PFSK-1 (cell line): ENCODE measurements around the gene EML4.

Source experiments
- FOXP2 ChIP-seq: optimal IDR thresholded peaks from 2 replicates; pipeline ENCODE3; 2011; ENCODE audit warnings: borderline replicate concordance, control low read depth, inconsistent platforms; ENCODE audit not compliant: insufficient read depth; ENCODE audit errors: extremely low read length, extremely low read depth
- POLR2AphosphoS5 ChIP-seq: IDR thresholded peaks from 2 replicates; pipeline ENCODE4 v1.6.1; 2012; ENCODE audit warnings: low read depth, mild to moderate bottlenecking, control low read depth, low read length, moderate library complexity
- REST ChIP-seq, 2 experiments: IDR thresholded peaks; 2 replicates each; pipeline versions ENCODE4 v1.6.1 to v1.8.0; 2011 to 2012; ENCODE audit warnings: low read depth in 2 of 2, low read length in 2 of 2, control low read depth in 1 of 2, inconsistent platforms in 1 of 2, mild to moderate bottlenecking in 1 of 2, moderate library complexity in 1 of 2; ENCODE audit not compliant: insufficient read depth in 1 of 2
- SIN3A ChIP-seq: IDR thresholded peaks from 2 replicates; pipeline ENCODE4 v1.6.1; 2012; ENCODE audit warnings: mild to moderate bottlenecking, low read length, moderate library complexity, borderline replicate concordance; ENCODE audit not compliant: insufficient read depth
- TAF1 ChIP-seq: IDR thresholded peaks from 2 replicates; pipeline ENCODE4 v1.6.1; 2012; ENCODE audit warnings: low read length, control low read depth, borderline replicate concordance; ENCODE audit not compliant: insufficient read depth

The EML4 gene

GRCh38 chr2:42319265-42319664 is 150.1 kb downstream of the EML4 start:
- TF ChIP-seq POLR2AphosphoS5: no peak
- no peak for TF ChIP-seq SIN3A
- TF ChIP-seq FOXP2: no peak
- no peak for TF ChIP-seq REST (IDR thresholded peaks at IDR 0.05; ENCODE audit: insufficient read depth in 1 of 2, low read depth in 2 of 2, low read length in 2 of 2)
- no peak for TF ChIP-seq TAF1

- TF ChIP-seq TAF1: no peak
- TF ChIP-seq POLR2AphosphoS5: no peak
- no peak for TF ChIP-seq REST (IDR thresholded peaks at IDR 0.05; ENCODE audit: insufficient read depth in 1 of 2, low read depth in 2 of 2, low read length in 2 of 2)
- no peak for TF ChIP-seq FOXP2
- TF ChIP-seq SIN3A: no peak
Measured at GRCh38 chr2:42321452-42322064, 152.4 kb downstream of the EML4 start.

GRCh38 chr2:42324244-42324643 is 155.1 kb downstream of the EML4 start:
- TF ChIP-seq REST (IDR thresholded peaks at IDR 0.05; ENCODE audit: insufficient read depth in 1 of 2, low read depth in 2 of 2, low read length in 2 of 2): no peak
- TF ChIP-seq POLR2AphosphoS5: no peak
- TF ChIP-seq TAF1: no peak
- TF ChIP-seq FOXP2: no peak
- TF ChIP-seq SIN3A: no peak

GRCh38 chr2:42324949-42325348 is 155.8 kb downstream of the EML4 start:
- no peak for TF ChIP-seq POLR2AphosphoS5

- no peak for TF ChIP-seq REST (IDR thresholded peaks at IDR 0.05; ENCODE audit: insufficient read depth in 1 of 2, low read depth in 2 of 2, low read length in 2 of 2)
- TF ChIP-seq FOXP2: no peak
- no peak for TF ChIP-seq POLR2AphosphoS5
- no peak for TF ChIP-seq TAF1
- TF ChIP-seq SIN3A: no peak
Measured at GRCh38 chr2:42325609-42326008, 156.5 kb downstream of the EML4 start.
